Fibroblast of the aortic adventitia (primary cell): ENCODE measurements around the gene ZNHIT3. TPM values are rescaled to one million over a fixed set of nuclear protein-coding genes. Genes with fewer than 3 reads are reported as not detected.
A peak's percentile ranks its signal among the peaks of the same experiment; 100 is the strongest.
"Not testable (repeated sequence)": the region's sequence is repeated elsewhere in the genome, so short reads cannot be mapped to it uniquely, and the experiment has no call there.

Source experiments
- DNase-seq: peaks from one replicate; pipeline ENCODE4 v3.0.0-alpha.2; 2010; ENCODE audit warnings: low read depth
- H3K4me3 ChIP-seq: 2 replicates; pipeline ENCODE4 v1.5.1; 2011; ENCODE audit warnings: low read depth, mild to moderate bottlenecking, control low read depth, low read length, moderate library complexity
- total RNA-seq: library from RNA; depleted of rRNA; stranded (reverse); fragments of >200 nt; gene quantifications from 2 replicates; pipeline ENCODE4 v1.2.3, GENCODE V29; 2012; ENCODE audit warnings: low replicate concordance
- TF ChIP-seq, protein P1 (sequence below): IDR thresholded peaks from 2 replicates; pipeline ENCODE4 v1.5.1; 2011; ENCODE audit warnings: mild to moderate bottlenecking, low read length, control low read depth, inconsistent platforms; ENCODE audit not compliant: insufficient read depth

The ZNHIT3 gene
- total RNA-seq = 26.9 and 28.0 TPM in 2 replicates

DNA sequence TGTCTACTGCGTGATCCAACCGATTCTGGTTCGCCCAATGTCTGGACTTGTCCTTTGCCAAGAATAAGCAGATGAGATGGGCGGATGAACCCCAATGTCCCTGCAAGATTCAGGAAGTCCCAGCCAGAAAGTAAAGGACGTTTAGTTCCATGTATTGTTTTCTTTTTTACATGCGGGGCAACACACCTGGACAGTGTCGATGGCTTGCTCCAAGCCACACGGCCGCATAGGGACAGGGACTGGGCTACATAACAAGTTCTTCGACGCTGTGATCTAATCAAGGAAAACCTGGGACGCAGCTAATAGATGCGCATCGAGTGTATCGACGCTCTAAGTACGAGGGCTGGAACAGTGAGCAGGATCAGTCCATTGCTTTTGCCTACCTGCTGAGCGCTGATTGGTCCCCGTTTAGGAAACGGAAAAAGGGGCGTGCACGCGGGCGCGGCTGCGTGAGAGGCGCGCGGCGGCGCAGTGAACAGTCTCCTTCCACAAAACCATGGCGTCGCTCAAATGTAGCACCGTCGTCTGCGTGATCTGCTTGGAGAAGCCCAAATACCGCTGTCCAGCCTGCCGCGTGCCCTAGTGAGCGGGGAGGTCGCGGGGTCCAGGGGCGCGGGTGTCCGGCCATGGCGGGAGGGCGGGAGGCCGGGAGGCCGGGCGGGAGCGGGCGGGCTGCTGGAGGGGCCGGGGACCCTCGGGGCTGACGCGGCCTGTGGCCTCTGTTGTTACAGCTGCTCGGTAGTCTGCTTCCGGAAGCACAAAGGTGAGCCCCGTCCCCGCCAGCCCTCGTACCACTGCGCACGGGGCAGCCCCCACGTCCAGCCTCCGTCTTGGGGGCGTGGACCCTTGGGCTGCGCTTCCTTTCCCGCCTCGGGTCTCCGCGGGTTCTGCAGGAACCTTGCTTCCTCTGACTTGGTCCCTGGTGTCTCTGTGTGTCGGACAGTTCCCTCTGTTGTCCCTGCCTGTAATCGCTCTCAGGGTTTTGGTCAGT is at the start of gene ZNHIT3:
Gene ZNHIT3 (plus strand): TSS at position 478 of the 991 bp plus-strand sequence. CDS start 19 bp downstream, at position 497.
- TF ChIP-seq, protein P1, sequence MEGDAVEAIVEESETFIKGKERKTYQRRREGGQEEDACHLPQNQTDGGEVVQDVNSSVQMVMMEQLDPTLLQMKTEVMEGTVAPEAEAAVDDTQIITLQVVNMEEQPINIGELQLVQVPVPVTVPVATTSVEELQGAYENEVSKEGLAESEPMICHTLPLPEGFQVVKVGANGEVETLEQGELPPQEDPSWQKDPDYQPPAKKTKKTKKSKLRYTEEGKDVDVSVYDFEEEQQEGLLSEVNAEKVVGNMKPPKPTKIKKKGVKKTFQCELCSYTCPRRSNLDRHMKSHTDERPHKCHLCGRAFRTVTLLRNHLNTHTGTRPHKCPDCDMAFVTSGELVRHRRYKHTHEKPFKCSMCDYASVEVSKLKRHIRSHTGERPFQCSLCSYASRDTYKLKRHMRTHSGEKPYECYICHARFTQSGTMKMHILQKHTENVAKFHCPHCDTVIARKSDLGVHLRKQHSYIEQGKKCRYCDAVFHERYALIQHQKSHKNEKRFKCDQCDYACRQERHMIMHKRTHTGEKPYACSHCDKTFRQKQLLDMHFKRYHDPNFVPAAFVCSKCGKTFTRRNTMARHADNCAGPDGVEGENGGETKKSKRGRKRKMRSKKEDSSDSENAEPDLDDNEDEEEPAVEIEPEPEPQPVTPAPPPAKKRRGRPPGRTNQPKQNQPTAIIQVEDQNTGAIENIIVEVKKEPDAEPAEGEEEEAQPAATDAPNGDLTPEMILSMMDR = no peak

DNA sequence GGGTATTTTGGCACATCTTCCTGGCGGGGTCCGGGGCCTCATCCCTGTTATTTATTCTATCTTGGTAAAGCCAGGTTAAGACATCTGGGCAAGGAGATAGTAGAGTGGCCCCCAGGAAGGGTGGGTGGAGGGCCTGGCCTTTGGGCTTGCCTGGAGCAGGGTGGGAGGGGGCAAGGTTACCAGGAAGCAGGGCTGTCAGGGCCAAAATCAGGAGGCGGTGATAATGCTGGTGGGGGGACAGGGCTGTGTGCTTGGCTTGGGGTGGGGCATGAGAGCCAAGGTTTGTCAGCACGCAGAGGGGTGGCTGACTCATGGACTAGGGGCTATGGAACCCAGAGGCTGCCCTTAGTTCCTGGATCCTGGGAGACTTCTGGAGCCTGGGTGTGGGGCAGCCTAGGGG is 44.7 kb upstream of the ZNHIT3 start:
- not testable (repeated sequence) for H3K4me3 ChIP-seq, DNase-seq

More for the DNA sequence above, at the start of gene ZNHIT3:
- DNase-seq = peak; percentile 94
- peak within 1 kb of the TSS; percentile 89 for H3K4me3 ChIP-seq

DNA sequence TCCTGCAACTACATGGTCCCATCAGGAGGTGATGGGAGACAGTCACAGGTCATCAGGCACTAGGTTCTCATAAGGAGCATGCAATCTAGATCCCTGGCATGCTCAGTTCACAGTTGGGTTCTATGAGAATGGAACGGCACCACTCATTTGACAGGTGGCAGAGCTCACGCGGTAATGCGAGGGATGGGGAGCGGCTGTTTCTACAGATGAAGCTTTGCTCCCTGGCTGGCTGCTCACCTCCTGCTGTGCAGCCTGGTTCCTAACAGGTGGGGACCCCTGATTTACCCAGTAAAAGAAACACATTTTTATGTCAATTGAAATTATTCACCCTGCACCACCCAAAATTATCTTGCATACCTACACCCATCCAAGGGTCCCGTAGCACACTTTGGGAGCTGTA is 42.7 kb upstream of the ZNHIT3 start:
- H3K4me3 ChIP-seq = no peak overlapping the region
- TF ChIP-seq, protein P1 = no peak
- DNase-seq = no peak

DNA sequence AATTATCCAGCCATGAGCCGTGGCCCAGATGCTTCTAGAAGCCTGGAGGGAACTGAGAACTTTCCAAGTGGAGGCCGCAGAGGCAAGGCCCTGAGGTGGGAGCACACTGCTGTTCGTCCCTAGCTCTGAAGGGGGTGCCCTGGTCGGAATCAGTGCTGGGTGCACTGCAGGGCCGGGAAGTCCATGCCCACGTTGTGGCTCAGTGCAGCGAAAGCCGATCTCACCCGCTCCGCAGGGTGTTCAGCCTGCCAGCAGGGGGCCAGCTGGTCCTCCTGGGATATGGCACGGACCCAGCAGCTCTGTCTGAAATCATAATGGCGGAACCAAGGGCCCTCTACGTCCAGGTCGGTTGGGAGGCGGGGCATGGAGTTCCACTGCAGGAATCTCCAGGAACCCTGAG is 36.5 kb upstream of the ZNHIT3 start:
- not testable (repeated sequence) for H3K4me3 ChIP-seq, DNase-seq

DNA sequence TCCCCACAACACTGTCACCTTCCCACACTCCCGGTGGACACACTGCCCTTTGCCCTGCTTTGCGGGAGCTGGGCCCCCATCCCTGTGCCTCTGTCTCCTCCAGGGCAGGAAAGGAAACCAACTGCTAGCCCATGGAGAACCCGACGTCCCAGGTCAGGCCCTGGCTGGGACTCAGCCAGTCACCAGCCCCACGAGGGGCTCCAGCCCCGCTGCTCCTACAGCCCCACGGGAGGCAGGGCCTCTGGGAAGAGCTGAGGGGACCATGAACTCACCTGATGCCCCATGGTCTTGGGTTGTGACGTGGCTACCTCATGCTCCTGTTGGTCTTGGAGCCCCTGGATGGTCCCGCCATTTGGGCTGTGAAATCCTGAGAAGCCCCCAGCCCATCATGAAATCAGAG is 33.6 kb upstream of the ZNHIT3 start:
- DNase-seq, H3K4me3 ChIP-seq: not testable (repeated sequence)

DNA sequence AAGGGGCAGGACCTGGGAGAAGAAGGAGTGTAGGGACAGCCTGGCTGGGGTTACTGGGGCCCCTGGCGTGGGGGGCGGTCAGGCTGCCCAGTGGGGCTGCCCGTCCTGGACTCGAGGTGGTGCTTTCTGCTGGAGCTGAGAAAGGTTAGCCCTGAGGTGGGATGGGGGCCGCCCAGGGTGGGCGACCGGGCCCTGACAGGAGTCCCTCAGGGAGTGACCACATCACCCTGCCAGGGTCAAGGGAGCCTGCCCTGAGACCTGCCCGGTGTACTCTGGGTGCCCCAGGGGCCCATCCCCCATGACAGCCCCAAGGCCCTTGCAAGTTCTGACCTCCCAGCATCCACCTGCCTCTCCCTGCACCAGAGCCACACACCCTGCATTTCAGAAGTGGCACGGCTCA is 28.8 kb upstream of the ZNHIT3 start:
- not testable (repeated sequence) for H3K4me3 ChIP-seq, DNase-seq

DNA sequence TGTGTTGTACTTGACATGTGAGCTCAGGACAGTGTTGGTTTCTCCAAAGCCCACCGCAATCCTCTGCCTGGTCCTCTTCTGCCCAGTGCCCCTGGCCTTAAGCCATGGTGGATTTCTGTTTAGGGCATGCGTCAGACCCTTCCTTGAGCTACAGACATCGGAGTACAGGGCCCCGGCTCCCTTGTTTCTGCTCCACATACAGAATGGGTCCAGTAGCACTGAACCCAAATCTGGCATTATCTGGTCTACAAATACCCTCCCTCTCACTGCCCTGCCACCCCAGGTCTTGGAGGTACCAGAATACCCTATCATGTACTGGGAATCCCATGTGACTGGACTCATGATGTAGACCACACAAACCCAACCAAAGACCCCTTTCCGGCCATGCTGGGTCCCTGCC is 27.4 kb upstream of the ZNHIT3 start:
- no peak overlapping the region for H3K4me3 ChIP-seq
- no peak for DNase-seq
- TF ChIP-seq, protein P1 = no peak

DNA sequence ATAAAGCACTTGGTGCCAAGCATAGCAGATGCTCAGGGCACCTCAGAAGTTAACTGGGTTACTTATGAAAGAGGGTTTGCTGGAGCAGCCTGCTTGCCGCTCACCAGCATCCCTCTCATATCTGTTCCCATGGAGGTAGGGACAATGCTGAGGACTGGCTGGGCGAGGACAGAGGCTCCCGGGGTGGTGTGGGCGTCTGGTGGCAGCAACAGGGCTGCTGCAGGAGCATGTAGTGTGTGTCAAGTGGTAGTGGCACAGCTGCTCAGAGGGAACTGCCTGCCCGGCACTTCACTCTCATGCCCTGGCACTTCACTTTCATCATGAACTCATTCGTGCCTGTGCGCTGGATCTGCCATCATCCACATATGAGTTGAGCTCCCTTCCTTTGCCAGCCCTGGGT is 26.9 kb upstream of the ZNHIT3 start:
- TF ChIP-seq, protein P1 = no peak
- no peak overlapping the region for H3K4me3 ChIP-seq
- no peak for DNase-seq
